Left kidney (tissue), 2 donors: ENCODE results near the gene RRN3. TPM values are rescaled to one million over a fixed set of nuclear protein-coding genes. Genes with fewer than 3 reads are reported as not detected.
"Not testable (repeated sequence)": the region's sequence is repeated elsewhere in the genome, so short reads cannot be mapped to it uniquely, and the experiment has no call there.

Experiments
- DNase-seq: peaks from one replicate; pipeline ENCODE4 v3.0.0-alpha.2; 2013
- polyA plus RNA-seq: library from polyadenylated mRNA; unstranded; fragments of 120-200 nt; gene quantifications from one replicate; pipeline ENCODE4 v1.2.1, GENCODE V29; 2013; ENCODE audit not compliant: insufficient read length

The RRN3 gene
- polyA plus RNA-seq, 1 donor, result 47.1 TPM

DNA sequence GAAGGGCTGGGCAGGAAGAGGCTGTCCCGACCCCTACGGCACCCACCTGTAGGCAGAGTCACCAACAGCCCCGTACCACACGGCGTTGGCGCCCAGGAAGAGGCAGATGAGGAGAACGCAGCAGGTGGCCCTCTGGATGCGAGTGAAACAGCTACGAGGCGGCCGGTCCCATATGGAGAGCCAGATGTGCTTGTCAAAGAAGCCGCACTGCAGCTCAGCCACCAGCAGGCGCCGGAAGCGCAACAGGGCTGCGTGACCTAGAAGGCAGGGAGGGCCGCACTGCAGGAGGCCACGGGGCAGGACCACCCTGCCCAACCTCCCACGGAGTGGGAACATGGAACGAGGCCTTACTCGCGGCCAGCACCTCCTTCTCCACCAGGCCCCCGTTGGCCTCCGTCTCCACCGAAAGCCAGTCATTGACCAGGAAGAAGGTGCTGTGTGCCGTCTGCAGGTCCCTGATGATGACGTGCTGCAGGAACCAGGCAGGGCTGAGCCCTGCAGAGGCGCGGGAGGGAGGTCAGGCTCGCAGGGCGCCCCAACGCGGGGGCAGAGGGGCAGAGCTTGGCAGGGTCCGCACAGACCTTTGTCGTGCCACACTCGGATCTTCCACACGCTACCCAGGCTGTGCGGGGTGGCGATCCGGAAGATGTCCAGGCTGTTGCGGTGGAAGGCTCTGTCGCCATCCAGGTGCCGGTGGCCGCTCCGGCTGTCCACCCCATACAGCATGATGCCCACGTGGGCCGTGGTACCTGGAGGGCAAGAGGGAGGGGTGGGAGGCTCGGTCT lies 33.8 kb upstream of the RRN3 start:
- not testable (repeated sequence) for DNase-seq

DNA sequence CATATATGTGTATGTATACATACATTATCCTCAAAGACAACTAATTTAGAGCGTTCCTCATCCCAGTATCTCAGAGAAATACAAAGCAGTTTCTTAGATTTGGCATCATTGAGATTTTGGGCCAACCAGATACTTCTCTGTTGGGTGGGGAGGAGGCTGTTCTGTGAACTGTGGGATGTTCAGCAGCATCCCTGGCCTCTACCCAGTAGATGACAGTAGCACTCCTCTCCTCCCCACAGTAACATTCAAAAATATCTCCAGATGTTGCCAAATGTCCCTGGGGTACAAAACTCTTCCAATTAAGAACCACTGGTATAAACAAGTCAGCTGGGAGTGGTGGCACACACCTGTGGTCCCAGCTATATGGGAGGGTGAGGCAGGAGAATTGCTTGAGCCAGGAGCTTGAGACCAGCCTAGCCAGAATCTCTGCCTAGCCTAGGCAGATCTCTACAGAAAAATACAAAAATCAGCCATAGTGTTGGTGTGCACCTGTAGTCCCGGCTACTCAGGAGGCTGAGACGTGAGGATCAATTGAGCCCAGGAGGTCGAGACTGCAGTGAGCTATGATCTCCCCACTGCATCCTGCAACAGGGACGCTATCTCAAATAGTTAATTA lies 6.4 kb upstream of the RRN3 start:
- DNase-seq, result not testable (repeated sequence)

- DNase-seq, result not testable (repeated sequence)
Measured at GRCh38 chr16:15099366-15099909, 5.4 kb upstream of the RRN3 start.

DNA sequence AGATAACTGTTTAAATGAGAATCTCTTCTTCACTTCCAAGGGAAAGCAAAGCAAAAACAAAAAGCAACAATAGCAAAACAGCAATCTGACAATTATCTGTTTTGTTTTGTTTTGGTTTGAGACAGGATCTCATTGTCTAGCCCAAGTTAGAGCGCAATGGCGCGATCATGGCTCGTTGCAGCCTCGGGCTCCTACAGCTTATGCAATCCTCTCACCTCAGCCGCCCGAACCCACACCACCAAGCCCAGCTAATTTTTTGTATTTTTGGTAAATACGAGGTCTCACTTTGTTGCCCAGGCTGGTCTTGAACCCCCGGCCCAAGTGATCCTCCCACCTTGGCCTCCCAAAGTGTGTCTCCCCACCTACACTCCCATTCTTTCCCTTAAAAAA lies 2.5 kb upstream of the RRN3 start:
- not testable (repeated sequence) for DNase-seq

GRCh38 chr16:15093571-15093954 lies 509 bp downstream of the RRN3 start:
- not testable (repeated sequence) for DNase-seq

DNA sequence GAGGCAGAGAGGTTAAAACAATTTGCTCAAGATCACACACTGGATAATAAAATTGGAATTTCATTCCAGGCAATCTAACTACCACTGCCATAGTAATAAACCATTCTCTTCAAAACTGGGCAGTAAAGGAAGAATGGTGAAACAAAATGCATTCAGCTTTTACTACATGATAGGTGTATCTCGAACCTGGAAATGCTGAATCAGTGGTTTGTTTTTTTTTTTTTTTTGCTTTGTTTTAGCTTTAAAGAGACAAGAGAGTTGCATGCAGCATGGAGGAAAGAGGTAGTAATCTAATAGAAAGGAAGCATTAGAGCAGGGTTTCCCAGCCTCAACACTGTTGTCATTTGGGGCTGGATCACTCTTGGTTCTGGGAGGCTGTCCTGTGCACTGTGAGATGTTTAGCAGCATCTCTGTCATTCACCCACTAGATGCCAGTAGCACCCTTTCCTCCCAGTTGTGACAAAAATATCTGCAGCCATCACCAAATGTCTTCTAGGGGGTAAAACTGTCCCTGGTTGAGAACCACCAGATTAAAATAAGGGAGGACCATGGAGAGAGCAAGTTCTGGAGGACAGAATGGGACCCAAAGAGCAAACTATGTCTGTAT lies 3.3 kb downstream of the RRN3 start:
- DNase-seq, result not testable (repeated sequence)

DNA sequence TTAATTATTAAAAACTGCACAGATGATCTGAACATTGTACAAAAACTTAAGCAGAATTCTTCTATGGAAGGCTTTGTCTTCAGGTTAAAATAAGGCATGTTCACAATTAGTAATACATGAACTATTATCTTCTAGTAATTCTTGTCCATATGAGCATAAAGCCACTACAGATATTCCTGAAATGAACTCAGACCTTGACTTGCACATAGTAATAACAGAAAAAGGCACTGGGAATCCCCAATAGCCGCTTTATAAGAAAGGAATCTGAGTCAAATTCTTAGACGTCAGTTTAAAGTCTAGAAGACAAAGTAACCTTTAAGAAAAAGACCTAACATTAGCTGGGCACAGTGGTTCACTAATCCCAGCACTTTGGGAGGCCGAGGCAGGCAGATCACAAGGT lies 11.3 kb downstream of the RRN3 start:
- not testable (repeated sequence) for DNase-seq

GRCh38 chr16:15080883-15081282 lies 13.2 kb downstream of the RRN3 start:
- DNase-seq, result not testable (repeated sequence)

DNA sequence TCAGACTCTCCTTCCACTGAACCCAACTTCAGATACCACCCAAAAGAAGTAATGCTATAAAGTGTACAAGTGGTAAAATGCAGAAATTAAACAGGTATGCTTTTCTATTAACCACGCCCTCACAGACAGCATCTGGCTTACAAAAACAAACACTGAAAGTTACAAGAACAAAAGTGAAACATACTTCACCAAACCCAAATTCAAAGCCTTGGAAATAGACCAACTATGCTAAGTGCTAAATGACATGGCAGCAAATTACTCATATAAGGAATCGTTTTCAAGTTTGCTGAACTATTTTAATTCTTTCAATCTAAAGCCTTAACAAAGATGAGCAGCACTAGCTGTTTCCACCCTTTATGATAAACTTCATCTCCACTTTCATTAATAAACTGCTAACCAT lies 17.9 kb downstream of the RRN3 start:
- not testable (repeated sequence) for DNase-seq

DNA sequence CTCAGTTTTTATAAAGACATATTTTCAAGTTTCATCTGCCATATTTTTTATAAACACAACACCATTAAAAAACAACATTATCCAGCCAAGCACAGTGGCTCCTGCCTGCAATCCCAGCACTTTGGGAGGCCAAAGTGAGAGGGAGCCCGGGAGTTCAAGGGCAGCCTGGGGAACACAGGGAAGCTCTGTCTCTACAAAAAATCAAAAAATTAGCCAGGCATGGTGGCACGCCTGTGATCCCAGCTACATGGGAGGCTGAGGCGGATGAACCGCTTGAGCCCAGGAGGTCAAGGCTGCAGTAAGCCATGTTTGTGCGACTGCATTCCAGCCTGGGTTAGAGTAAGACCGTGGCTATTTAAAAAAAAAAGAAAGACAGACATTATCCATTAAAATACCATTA lies 21.0 kb downstream of the RRN3 start:
- no peak for DNase-seq

DNA sequence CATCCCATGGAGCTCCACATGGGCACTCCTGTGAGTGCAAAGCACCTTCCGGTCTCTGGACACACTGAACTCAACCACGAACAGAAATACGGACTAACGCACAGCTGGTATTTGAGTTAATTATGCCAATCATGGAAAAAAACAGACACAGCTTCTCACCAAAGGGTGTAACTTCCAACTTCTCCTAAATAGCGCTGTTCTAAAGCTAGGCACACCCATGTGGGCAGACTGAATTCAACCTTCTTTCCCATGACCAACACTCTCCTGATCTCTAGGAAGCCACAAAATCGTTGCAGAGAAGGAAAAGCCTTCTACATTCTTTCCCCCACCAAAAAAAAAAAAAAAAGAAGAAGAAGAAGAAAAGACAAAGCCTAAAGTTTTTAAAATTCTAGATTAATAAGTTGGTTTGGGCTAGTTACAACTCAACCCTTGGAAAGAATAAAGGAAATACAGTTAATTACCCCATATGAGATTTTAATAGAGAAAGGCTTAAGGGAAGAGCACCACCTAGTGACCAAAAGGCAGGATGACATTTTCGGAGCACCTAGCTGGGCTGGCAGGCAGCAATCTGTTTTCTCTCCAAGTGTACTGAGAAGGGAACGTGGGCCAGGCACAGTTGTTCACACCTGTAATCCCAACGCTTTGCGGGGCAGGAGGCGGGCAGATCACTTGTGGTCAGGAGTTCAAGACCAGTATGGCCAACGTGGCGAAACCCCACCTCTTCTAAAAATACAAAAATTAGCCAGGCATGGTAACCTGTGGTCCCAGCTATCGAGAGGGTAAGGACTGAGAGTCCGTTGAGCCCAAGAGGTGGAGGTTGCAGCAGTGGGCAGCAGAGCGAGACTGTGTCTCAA lies 21.9 kb downstream of the RRN3 start:
- DNase-seq, result not testable (repeated sequence)

- not testable (repeated sequence) for DNase-seq
Measured at GRCh38 chr16:15071013-15071412, 23.1 kb downstream of the RRN3 start.

DNA sequence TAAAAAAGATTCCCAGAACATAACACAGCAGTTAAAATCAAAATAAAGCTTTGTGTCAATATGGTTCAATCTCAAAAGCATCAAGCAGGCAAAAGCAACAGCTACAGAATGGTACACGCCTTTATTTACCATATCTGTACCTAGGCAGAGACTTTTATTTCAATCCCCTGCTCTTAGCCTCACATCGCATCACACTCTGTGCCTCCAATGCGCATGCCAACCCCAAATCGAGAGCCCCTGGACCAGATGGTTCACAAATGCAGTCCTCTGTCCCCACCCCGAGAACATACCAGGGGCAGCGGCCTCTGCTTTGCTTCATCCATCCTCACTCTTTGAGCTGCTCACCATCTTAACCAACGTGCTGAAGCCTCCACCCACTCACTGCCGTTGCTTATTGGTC lies 27.4 kb downstream of the RRN3 start:
- not testable (repeated sequence) for DNase-seq

- not testable (repeated sequence) for DNase-seq
Measured at GRCh38 chr16:15065961-15066360, 28.1 kb downstream of the RRN3 start.

DNA sequence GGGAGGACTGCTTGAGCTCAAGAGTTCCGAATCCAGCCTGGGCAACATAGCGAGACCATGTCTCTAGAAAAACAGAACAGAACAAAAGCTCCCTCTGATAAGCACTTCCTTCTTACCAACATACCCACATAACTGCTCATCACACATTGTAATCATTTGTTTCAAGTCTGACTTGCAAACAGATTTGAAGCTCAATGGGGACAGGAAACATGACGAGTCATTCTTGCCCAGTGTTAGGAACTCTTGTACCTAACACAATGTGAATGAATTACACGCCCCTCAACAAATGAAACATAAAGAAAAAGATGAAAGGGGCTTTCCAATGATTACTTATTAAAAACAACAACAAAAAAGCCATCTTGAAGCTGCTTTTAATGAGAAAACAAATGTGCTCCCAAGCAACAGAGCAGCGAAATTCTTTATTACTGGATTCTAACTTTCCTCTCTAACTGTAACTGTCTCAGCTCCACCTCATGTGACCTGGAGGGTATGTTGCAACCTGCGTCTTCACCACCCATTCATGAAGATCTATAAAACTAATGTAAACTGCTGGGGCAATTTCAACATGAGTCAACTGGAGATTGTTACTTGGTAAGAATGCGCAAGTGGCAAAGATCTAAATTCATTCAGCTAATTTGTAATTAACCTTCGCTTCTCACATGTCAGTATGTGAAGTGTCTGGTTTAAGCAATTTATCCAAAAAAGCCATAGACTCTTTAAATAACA lies 31.8 kb downstream of the RRN3 start:
- not testable (repeated sequence) for DNase-seq

- no peak for DNase-seq
Measured at GRCh38 chr16:15059324-15059723, 34.7 kb downstream of the RRN3 start.

GRCh38 chr16:15057681-15058417 lies 36.2 kb downstream of the RRN3 start:
- DNase-seq, result no peak

- DNase-seq, result no peak
Measured at GRCh38 chr16:15055141-15056053, 38.7 kb downstream of the RRN3 start.

DNA sequence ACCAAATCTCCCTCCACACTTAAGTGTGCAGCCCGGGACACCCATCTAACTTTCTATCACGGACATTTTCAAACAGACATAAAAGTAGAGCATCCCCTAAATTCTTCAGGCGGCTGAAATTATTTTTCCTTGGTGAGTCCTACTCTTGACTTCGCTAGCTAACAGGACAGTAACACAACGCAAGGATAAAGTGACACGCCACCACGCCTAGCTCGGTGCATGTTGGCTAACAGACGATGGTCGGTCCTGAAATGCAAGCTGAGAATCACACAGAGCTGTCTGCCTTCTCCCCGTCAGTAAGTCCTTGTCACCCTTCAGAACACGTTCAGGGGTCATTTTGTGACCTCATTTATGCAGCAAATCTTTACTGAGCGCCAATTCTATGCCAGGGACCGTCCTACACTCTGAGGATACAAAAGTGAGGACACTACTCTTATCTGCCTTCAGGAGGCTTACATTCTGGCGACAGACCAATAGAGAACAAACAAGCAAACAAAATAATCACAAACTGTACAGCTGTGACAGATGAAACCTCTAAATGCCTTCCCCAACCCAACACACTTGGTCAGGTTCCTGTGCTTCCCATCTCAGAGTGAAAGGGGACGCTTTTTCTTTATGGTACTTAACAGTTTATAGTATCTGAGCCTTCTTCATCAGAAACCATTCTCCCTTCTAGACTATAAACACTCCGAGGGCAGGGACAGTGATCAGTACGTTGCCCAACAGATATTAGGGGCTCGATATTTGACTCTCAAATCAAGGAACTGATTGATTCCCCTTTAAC lies 39.5 kb downstream of the RRN3 start:
- DNase-seq, result no peak
